ENCODE measurements around the gene SLC2A9. TPM values are rescaled to one million over a fixed set of nuclear protein-coding genes. Genes with fewer than 3 reads are reported as not detected.
A peak's percentile ranks its signal among the peaks of the same experiment; 100 is the strongest.

Gene SLC2A9
- total RNA-seq, 4 donors from 2014 or later = 5.6 to 10.5 (median 6.5) TPM

- WGBS = 78% methylated on average over 11 of the region's 11 CpGs
- H3K27ac ChIP-seq (replicated peaks in 1 of 4) = no peak overlapping the region
- TF ChIP-seq POLR2A (IDR thresholded peaks at IDR 0.05; ENCODE audit: low read depth) (no peak), EP300 (IDR thresholded peaks at IDR 0.05) (no peak), POLR2AphosphoS5 (IDR thresholded peaks at IDR 0.05) (no peak)
- TF ChIP-seq, protein P1, sequence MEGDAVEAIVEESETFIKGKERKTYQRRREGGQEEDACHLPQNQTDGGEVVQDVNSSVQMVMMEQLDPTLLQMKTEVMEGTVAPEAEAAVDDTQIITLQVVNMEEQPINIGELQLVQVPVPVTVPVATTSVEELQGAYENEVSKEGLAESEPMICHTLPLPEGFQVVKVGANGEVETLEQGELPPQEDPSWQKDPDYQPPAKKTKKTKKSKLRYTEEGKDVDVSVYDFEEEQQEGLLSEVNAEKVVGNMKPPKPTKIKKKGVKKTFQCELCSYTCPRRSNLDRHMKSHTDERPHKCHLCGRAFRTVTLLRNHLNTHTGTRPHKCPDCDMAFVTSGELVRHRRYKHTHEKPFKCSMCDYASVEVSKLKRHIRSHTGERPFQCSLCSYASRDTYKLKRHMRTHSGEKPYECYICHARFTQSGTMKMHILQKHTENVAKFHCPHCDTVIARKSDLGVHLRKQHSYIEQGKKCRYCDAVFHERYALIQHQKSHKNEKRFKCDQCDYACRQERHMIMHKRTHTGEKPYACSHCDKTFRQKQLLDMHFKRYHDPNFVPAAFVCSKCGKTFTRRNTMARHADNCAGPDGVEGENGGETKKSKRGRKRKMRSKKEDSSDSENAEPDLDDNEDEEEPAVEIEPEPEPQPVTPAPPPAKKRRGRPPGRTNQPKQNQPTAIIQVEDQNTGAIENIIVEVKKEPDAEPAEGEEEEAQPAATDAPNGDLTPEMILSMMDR (IDR thresholded peaks at IDR 0.05) = no peak
- H3K27me3 ChIP-seq = no peaks in the 10 kb centered on the region
- intact Hi-C loops (cut with DNase I) = no loop called here
- H3K9me3 ChIP-seq = no peaks in the 10 kb centered on the region
- peaks cover 0 to 9% (median 0%) of the 10 kb centered on the region in 4 donors for H3K36me3 ChIP-seq
- H3K4me1 ChIP-seq = no peaks in the 10 kb centered on the region
- peak; percentile 26 for DNase-seq (ENCODE audit: extremely low spot score)
- no peak overlapping the region for H3K4me3 ChIP-seq
Measured at GRCh38 chr4:9977518-9978031, 43.7 kb downstream of the SLC2A9 start.

DNA sequence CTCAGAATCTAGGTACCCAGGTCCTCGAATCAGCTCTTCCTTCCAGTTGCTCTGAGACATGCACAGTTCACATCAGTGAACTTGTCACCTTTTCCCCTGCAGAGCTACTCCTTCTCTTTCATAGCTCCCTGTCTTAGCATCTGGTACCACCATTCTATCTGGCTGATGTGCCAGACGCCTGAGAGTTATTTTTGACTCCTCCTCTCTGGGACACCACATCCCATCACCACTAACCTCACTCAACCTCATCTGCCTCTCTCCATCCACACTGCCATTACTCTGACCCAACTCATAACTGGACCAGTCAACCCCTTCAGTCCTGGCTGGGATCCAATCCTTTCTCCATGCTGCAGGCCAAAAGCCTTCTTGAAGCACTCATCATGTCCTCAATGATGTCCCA is 44.5 kb downstream of the SLC2A9 start:
- intact Hi-C loops (cut with DNase I) = no loop called here
- H3K9me3 ChIP-seq = no peaks in the 10 kb centered on the region
- DNase-seq (ENCODE audit: extremely low spot score) = peak; percentile 64
- H3K27ac ChIP-seq (replicated peaks in 1 of 4) = no peak overlapping the region
- H3K4me1 ChIP-seq = no peaks in the 10 kb centered on the region
- no peak overlapping the region for H3K4me3 ChIP-seq
- H3K27me3 ChIP-seq = no peaks in the 10 kb centered on the region
- H3K36me3 ChIP-seq = peaks cover 0 to 9% (median 0%) of the 10 kb centered on the region in 4 donors
- TF ChIP-seq POLR2A (IDR thresholded peaks at IDR 0.05; ENCODE audit: low read depth) (no peak), POLR2AphosphoS5 (IDR thresholded peaks at IDR 0.05) (no peak), EP300 (IDR thresholded peaks at IDR 0.05) (no peak)
- TF ChIP-seq, protein P1 (IDR thresholded peaks at IDR 0.05) = no peak
- WGBS = 80% methylated on average over 2 of the region's 2 CpGs

- no peak for DNase-seq (ENCODE audit: extremely low spot score)
- Histone ChIP-seq H3K27me3 (no peaks in the 10 kb centered on the region), H3K36me3 (peaks cover 0 to 9% (median 0%) of the 10 kb centered on the region in 4 donors), H3K9me3 (no peaks in the 10 kb centered on the region), H3K4me1 (no peaks in the 10 kb centered on the region), H3K27ac (replicated peaks in 1 of 4) (no peak overlapping the region), H3K4me3 (no peak overlapping the region)
- intact Hi-C loops (cut with DNase I) = no loop called here
- TF ChIP-seq, protein P1 (IDR thresholded peaks at IDR 0.05) = no peak
- TF ChIP-seq EP300 (IDR thresholded peaks at IDR 0.05) (no peak), POLR2AphosphoS5 (IDR thresholded peaks at IDR 0.05) (no peak), POLR2A (IDR thresholded peaks at IDR 0.05; ENCODE audit: low read depth) (no peak)
- 94% methylated on average over 1 of the region's 1 CpG for WGBS
Measured at GRCh38 chr4:9976293-9976692, 45.0 kb downstream of the SLC2A9 start.

DNA sequence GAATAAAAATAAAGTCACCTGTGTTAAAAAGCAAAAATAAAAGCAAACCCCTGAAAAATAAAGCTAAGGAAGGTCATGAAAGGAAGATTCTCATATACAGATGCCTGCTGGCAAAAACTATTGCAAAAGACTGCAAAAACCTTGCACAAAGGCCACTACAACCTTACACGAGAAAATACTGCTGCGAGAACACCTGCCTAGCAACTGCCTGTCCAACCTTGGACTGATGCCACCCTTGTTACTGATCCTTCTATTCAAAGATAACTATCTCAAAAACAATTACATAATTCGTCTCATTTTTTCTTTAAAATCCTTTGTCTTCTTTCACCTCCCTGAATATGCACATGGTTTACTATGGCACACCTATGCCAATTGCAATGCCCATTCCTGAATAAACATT is 49.6 kb downstream of the SLC2A9 start:
- 92% methylated on average over 3 of the region's 3 CpGs for WGBS

More for the DNA sequence above, 49.6 kb downstream of the SLC2A9 start:
- Histone ChIP-seq H3K9me3 (no peaks in the 10 kb centered on the region), H3K27me3 (no peaks in the 10 kb centered on the region), H3K27ac (replicated peaks in 1 of 4) (no peak overlapping the region), H3K4me1 (no peaks in the 10 kb centered on the region), H3K36me3 (no peaks in the 10 kb centered on the region), H3K4me3 (no peak overlapping the region)
- intact Hi-C loops (cut with DNase I) = no loop called here
- DNase-seq (ENCODE audit: extremely low spot score) = no peak
- no peak for TF ChIP-seq EP300 (IDR thresholded peaks at IDR 0.05)
- TF ChIP-seq POLR2A (IDR thresholded peaks at IDR 0.05; ENCODE audit: low read depth) = no peak
- TF ChIP-seq, protein P1 (IDR thresholded peaks at IDR 0.05) = no peak
- TF ChIP-seq POLR2AphosphoS5 (IDR thresholded peaks at IDR 0.05) = no peak
